NCI-H2227 (cell line): Measurements from ENCODE around the gene NCOA7.
"Not testable (repeated sequence)": the region's sequence is repeated elsewhere in the genome, so short reads cannot be mapped to it uniquely, and the experiment has no call there.

ENCODE experiments used
- DNase-seq: peaks from one replicate; lab custom pipeline; 2025; ENCODE audit not compliant: unreplicated experiment; lab: John Stamatoyannopoulos, UW

NCOA7 gene

DNA sequence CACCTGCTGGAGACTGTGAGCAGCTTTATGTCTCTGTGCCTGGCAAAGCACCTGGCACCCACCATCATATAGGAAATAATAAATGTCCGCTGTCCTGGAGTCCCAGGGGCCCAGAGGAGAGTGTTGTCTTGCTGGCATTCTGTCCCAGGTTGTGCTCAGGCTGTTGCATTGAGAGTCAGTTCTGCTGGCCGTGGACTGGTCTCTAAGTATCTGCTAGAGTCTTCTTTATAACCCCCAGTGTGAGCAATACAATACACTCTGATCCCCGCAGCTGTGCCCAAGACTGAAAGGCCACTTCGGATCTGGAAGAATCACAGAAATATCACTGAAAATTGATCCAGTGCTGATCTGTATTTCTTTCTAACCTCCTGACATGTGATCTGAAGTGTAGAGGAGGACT lies 127.5 kb downstream of the NCOA7 start:
- no peak for DNase-seq

DNA sequence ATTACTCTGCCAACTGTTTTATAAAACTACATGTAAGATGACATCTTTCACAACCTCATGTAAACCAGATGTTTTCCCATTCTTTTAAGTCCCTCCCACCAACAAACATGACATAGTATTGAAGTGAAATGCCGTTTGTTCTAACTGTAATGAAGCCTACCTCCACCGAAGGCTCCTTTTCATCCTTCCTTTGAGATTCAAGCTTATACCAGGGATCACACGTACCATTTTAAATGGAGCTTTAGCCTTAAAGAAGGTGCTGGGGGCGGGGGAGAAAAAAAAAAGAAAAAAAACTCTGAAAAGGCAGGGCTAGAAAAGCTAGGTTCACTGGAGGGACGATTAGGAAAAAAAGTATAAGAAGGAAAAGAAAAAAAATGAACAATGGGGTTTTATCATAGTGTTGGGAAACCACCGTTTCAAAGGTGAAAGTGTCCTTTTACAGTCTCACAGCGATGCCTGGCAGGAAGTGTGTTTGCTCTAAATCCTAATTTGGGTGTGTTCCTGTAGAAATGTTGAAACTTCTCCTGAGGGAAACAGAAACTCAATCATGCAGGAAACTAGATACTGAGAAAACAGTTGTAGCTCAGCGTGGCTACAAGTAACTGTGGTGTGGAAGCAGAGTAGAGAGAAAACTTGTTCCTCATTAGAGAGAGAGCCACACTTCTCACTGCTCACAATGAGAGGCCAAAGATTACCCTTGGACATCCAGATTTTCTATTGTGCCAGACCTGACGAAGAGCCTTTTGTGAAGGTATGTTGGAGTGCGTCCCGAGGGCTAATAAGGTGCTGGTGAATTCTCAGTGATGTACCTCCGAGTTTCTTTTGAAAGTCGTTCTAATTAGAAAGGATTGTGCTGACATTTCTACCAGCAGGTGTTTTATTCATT lies 128.2 kb downstream of the NCOA7 start:
- no peak for DNase-seq

DNA sequence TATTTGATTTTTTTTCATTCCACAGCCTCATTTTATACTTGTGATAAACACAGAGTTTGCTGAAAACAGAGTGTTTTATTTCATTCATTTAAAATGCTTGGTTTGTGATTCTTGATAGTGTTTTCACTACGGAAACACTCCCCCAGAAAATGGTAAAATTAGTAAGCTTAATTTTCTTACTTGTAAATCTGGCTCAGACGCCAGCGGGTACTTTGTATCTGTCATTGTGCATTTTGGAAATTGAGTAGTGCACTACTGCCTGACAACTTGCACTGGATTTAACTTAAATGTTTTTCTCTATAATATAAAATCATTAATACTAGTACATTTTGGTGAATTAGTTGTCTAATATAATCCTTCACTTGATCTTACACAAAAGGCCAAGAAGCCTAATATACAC lies 128.9 kb downstream of the NCOA7 start:
- DNase-seq: no peak

DNA sequence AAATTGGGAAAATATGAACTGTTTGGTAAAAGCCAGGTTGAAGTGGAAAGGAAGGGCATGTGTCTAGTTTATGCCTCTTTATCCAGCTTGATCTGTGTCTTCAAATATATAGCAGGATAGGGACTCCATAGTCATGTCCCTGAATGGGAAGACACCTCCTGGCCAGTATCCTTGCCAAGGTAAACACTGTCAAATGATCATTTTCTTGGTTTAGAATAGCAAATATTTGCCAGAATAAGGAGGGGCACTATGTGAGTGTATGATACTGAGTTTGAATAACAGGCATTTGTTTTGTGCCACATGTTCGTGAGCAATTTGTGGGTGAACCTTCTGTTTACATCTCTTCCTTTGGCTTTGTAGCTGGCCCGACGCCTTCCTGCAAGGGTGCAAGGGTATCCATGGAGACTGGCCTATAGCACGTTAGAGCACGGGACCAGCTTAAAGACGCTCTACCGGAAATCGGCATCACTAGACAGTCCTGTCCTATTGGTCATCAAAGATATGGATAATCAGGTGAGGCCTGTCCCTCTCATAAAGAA lies 131.6 kb downstream of the NCOA7 start:
- no peak for DNase-seq

DNA sequence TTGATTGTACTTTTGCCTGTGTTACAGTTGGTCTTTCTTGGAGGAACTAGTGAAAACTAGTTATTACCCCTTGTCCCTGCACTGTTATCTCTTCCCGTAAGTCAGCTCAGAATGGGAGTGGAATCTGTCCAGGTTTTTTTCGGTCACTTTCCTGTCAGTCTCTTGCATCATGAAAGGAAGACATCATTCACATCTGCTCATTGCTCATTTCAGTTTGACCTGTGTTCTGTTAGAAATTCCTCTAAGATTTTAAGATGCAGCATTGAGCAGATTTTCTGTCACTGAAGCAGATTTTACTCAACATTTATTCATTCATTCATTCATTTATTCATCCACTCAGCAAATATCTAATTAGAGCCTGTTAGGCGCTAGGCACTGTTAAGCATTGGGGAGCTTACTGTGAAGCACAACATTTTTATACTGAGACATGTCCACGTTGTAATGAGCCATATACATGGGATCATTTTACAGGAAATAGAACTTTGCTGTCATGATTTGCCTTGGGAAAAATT lies 132.7 kb downstream of the NCOA7 start:
- DNase-seq: no peak

DNA sequence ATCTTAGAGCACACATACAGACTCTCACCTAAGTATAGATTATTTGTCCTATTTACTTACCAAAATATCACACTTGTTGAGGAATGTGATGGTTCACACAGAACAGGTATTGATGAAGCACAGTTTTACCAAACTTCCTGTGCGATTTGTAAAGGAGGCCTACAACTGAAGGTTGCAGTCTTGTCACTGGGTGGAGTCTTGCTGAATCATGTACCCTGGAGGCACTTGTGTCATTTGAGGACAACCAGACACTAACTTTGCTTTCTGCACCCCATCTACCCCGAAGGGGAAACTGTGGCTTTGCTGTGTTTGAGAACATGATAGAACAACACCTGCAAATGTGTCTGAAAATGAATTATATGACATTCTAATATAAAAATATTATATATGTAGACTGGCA lies 133.4 kb downstream of the NCOA7 start:
- DNase-seq: no peak

DNA sequence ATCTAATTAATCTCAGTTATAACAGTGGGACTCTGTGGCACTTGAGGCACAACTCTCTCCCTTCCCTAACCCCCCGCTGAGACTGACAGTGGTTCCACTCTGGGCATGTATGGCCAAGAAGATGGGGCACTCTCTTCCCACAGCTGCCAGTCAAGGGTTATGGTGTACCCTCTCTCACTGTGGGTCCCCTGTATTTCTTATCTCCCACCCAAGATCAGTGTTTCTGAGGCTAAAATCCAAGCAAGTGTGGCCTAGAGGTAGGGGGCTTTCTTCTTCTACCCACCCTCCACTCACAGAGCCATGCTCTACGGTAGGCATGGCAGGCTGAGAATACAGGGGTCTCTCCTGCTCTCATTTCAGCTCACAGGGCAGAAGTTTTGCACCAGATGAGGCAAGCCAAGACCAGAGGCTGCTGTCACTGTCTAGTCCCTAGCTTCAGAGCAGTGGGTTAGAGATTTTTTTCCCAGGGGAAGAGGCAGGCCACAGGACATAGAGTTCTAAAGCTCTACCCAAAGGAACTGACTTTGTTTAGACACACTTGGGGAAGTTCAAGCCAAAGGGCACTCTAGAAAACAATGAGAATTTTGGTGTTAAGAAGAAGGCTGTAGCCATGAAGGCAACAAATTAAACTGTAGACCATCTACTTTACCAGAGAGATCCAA lies 134.1 kb downstream of the NCOA7 start:
- DNase-seq: no peak

DNA sequence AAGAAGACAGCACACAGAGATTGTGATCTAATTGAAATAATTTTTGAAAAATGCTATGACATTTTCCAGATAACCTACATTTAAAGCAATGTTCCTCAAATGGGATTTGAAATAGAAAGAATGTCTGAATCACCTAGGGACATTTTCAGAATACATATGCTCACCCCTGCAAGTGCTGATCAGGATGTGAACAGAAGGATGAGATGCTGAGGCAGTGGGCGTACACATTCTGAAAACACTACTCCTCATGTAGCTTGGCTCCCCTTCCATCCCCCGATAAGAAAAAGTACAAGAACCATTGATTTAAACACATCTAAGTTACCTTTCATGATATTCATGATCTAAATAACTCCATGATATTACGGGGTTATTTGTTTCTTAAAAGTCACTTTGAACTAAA lies 136.0 kb downstream of the NCOA7 start:
- DNase-seq: no peak

DNA sequence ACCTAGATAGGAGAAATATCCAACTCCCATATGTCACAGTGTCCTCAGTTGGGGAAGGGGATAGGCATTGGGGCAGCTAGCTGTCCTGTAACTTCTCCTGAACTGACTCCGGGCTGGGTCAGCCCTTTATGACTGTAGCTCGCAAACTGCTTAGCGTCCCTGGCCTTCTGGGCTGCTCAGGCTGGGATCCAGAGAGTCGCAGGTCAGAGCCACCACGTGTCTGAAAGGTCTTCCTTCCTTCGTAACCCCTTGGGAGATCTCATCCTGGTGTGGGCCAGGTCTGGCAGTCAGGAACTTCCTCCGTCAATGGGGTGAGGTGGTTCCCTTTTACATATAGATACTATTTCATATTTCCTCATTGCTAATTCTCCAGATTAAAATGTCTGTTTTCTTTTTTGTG lies 137.0 kb downstream of the NCOA7 start:
- no peak for DNase-seq

DNA sequence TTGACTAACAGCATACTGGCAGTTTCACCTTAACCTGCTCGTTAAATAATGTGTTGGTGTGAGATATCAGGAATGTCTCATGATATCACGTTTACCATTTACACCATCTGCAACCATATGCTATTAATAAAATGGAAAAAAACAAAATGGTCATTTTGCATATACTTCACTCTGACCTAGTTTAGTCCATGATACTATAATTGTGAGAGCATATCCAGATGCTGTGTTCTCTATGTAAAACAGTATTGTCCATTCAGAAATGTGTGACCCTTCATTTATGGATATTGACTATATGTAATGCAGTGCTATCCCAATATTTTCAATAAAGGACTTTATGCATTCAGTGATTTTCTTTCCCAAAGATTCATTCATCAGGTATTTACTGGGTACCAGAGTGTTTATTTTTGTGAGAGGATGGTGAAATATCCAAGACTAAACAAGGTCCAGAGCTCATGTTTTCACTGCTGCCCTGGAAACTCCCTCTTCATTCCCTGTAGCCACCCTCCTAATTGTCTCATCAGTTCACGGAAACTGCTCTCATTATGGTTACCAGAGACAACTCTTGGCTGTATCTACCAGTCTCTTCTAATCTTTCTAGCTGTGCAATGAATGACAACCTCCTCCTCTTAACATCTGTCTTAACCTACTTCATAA lies 140.1 kb downstream of the NCOA7 start:
- DNase-seq: no peak

DNA sequence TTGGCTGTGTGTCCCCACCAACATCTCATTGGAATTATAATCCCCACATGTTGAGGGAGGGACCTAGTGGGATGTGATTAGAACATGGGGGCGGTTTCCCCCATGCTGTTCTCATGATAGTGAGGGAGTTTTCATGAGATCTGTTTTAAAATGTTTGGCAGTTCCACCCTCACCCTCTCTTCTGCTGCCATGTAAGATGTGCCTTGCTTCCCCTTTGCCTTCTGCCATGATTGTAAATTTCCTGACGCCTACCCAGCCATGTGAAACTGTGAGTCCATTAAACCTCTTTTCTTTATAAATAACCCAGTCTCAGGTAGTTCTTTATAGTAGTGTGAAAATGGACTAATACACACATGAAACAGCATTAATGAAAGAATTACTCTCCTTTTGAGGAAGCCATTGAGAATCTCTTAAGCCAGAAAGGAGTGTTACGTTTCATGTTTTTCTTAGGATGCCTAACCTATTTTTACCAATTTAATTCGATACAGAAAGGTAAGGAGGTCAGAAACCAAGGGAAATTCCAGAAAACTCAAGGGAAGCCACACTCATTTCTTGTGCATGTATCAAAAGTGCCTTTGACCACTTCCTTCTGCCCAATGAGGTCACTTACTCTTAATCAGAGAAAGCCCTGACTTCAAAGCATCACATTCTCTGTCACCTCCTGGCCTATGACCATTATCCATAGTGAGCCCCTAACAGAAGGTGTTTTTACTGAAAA lies 141.1 kb downstream of the NCOA7 start:
- DNase-seq: no peak

DNA sequence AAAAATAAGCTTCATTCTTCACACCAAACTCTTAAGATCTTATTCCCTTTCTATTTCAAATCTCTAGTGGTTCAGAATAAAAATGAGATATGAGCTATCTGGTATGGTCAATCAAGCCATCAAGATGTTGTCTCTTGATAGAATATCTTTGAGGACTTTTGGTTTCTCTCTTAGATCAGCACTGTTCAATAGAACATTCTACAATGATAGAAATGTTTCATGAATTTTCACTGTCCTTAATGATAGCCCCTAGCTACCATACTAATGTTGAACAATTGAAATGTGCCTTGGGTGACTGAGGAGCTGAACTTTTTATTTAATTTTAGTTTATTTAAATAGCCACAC lies 141.7 kb downstream of the NCOA7 start:
- DNase-seq: no peak

DNA sequence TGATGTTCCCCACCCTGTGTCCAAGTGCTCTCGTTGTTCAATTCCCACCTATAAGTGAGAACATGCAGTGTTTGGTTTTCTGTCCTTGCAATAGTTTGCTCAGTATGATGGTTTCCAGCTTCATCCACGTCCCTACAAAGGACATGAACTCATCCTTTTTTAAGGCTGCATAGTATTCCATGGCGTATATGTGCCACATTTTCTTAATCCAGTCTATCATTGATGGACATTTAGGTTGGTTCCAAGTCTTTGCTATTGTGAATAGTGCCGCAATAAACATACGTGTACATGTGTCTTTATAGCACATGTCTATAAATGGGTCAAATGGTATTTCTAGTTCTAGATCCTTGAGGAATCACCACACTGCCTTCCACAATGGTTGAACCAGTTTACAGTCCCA lies 144.8 kb downstream of the NCOA7 start:
- not testable (repeated sequence) for DNase-seq

DNA sequence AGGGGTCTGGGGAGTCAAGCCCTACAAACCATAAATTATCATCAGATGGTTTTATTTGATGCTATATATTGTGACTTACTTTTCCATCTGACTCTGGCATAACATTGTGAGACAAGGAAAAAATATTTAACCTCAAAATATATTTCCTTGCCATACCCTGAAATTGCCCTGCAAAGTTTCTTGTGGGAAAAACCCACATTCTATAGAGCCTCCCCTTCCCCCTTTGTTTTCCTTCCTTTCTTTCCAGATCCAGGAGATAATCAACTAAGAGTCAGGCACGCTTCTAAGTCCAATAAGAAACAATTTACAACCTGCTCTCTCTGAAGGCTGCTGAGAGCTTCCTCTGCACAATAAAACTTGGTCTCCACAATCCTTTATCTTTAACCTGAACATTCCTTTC lies 148.3 kb downstream of the NCOA7 start:
- DNase-seq: no peak

DNA sequence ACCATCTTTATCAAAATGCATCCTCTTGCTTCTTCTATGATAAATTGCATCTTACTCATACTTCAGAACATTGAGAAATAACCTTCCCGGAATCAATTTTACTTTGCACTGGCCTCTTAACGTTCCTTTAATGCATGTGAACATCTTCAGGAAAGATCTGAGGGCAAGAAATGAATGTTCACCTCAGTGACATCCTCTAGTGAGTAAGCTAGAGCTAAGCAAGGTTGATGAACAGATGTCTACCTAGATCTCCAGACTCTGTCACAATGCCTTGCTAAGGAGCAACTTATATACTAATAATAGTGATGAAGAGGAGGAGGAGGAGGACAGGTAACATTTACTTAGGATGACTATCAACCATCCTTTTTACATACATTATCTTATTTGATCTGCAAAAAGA lies 149.0 kb downstream of the NCOA7 start:
- no peak for DNase-seq

DNA sequence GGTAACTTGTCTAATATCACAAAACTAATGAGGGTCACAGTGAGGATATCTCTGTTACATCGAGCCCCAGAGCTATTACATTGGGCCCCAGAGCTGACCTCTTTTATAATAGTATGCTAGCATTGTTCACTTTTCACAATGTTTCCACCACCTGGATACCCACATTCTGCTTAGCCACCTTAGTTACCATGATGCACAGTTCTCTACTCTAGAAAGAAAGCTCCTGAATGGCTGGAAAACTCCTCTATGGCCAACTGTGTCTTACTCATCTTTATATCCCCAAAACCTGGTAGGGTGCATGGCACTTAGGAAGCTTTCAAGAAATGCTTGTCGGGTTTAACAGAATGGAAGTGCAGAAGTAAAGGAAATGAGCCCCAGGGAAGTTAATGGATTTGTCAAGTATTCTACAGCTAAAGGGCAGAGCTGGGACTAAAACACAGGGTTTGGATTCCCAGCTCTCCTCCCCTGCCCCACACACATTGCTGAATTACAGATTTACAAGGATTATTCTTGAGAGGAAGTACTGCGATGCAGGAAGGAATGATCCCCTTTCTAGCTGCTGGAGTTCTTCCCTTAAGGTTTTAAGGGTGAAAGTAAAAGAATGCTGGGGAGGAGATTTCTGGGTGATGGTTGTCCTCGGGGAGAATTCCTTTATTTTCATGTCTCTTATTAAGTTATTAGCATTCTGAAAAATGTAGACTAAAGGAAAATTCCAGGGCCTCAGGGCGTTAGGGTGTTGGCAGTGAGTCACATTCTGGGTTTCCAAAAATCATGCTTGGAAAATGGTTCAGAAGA lies 149.7 kb downstream of the NCOA7 start:
- no peak for DNase-seq

DNA sequence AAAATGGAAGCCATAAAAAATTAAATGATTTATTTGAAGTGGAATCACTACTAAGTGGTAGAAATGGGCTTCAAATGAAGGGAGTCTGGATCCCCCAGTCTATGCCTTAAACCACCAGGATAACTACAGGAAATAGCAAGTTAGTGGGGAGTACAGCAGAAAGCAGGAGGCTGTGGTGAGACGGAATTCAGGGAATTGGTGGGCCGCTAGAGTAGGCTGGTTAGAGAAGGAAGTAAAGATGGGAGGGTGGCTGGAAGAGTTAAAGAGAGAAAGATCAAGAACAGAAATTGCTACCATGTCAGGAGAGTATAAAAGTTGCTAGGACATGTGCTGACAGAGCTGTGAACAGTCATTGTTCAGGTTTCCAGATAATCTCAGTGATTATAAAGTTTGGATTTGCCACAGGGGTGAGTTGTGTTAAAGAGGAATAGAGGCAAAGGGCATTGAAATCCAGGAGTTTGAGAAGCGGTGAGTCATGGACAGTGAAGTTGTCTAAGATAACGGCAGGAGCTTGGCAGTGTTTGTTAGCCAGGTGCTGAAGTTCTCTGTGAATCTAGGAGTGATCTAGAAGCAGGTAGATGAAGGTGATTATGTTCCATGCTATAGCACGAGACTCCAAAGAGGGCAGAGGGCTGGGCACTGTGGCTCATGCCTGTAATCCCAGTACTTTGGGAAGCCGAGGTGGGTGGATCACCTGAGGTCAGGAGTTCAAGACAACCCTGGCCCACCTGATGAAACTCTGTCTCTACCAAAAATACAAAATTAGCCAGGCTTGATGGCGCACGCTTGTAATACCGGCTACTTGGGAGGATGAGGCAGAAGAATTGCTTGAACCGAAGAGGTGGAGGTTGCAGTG lies 152.1 kb downstream of the NCOA7 start:
- DNase-seq: no peak

DNA sequence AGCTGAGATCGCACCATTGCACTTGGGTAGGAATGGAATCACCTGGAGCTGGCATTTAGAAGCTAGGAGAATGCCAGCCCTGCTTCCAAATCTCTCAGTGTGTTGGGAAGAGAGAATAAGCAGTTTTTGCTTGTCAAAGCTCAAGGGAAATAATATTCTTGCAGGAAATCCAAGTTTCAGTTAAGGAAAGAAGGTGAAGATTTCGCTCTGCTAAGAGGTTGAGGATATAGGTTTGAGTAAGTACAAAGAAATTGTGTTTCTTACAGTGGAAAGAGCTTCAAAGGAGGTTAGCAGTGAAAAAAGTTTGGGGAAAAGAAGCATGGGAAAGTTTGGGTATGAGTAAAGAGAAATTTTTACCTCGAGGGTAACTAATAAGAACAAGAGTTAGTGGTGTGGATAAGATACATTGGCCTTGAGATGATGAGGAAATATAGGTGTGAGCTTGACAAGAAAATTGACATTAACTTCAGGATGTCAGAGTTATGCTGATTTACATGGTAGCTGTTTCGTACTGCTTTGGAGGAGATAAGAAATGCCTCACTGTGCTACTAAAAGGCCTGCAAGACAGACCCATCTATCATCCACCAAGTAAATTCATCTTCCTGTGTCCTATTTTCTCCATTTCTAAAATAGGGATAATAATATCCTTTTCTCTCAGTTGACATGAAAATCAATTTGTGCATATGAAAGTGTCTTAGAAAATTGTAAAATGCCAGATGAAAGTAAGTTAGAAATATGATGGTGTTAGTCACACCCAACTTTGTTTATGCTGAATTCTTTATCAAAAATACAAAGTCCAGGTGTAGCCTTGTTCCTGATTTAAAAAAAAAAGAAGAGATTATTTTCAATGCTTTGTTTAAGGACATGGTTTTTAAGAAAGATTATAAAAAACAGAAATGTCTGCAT lies 153.0 kb downstream of the NCOA7 start:
- DNase-seq: no peak
